HG03575 (cell line): Measurements from ENCODE around the gene AHRR.

Source experiments
- ATAC-seq: cut with Tn5 transposase; IDR thresholded peaks from one replicate; pipeline ENCODE4 v1.9.1; 2021; ENCODE audit not compliant: unreplicated experiment, insufficient number of reproducible peaks, low FRiP score; ENCODE audit errors: extremely low read depth

AHRR gene

GRCh38 chr5:456351-457194 is 135.1 kb downstream of the AHRR start:
- no peak for ATAC-seq

- ATAC-seq = no peak
Observed at GRCh38 chr5:457195-457961, 135.9 kb downstream of the AHRR start.

GRCh38 chr5:458547-459353 is 137.2 kb downstream of the AHRR start:
- no peak for ATAC-seq

- ATAC-seq = no peak
Observed at GRCh38 chr5:459562-460272, 138.2 kb downstream of the AHRR start.

GRCh38 chr5:460273-460625 is 138.7 kb downstream of the AHRR start:
- no peak for ATAC-seq

GRCh38 chr5:462051-462481 is 140.6 kb downstream of the AHRR start:
- no peak for ATAC-seq

- ATAC-seq = no peak
Observed at GRCh38 chr5:463301-463700, 141.8 kb downstream of the AHRR start.

GRCh38 chr5:463952-464351 is 142.4 kb downstream of the AHRR start:
- no peak for ATAC-seq

- no peak for ATAC-seq
Observed at GRCh38 chr5:464446-464842, 142.9 kb downstream of the AHRR start.

GRCh38 chr5:464843-465590 is 143.5 kb downstream of the AHRR start:
- ATAC-seq = no peak

- no peak for ATAC-seq
Observed at GRCh38 chr5:465591-466403, 144.3 kb downstream of the AHRR start.

- no peak for ATAC-seq
Observed at GRCh38 chr5:466661-467310, 145.3 kb downstream of the AHRR start.

GRCh38 chr5:468401-468800 is 146.9 kb downstream of the AHRR start:
- ATAC-seq = no peak

GRCh38 chr5:469752-470483 is 148.4 kb downstream of the AHRR start:
- ATAC-seq = no peak

GRCh38 chr5:470961-471749 is 149.6 kb downstream of the AHRR start:
- no peak for ATAC-seq

GRCh38 chr5:471750-472058 is 150.2 kb downstream of the AHRR start:
- ATAC-seq = no peak
